Stimulated activated CD4-positive, alpha-beta T cell treated with anti-CD3 and anti-CD28 coated beads, Interleukin-1b, Interleukin-23, amount 100 ng/mL, for 1 hour (primary cell): Measurements from ENCODE around the gene NSD2.
A peak's percentile ranks its signal among the peaks of the same experiment; 100 is the strongest.
"Not testable (repeated sequence)": the region's sequence is repeated elsewhere in the genome, so short reads cannot be mapped to it uniquely, and the experiment has no call there.

Experiments
- DNase-seq, 2 donors: peaks; one replicate each; pipeline ENCODE4 v3.0.0-alpha.2; 2020; ENCODE audit warnings: low read depth in 2 of 2

Gene NSD2

GRCh38 chr4:1842339-1842895 lies 28.8 kb upstream of the NSD2 start:
- DNase-seq = no peak

GRCh38 chr4:1842993-1843448 lies 28.2 kb upstream of the NSD2 start:
- no peak for DNase-seq

GRCh38 chr4:1843852-1844251 lies 27.3 kb upstream of the NSD2 start:
- DNase-seq = no peak

- not testable (repeated sequence) for DNase-seq
These were observed 26.6 kb upstream of the NSD2 start for GRCh38 chr4:1844618-1845017.

GRCh38 chr4:1846580-1846979 lies 24.6 kb upstream of the NSD2 start:
- no peak for DNase-seq

- no peak for DNase-seq
These were observed 20.9 kb upstream of the NSD2 start for GRCh38 chr4:1850276-1850675.

- DNase-seq = no peak
These were observed 20.0 kb upstream of the NSD2 start for GRCh38 chr4:1851160-1851559.

- no peak for DNase-seq
These were observed 19.4 kb upstream of the NSD2 start for GRCh38 chr4:1851575-1852410.

- no peak for DNase-seq
These were observed 18.1 kb upstream of the NSD2 start for GRCh38 chr4:1852904-1853623.

GRCh38 chr4:1854752-1855151 lies 16.4 kb upstream of the NSD2 start:
- DNase-seq = no peak

- DNase-seq = no peak
These were observed 15.7 kb upstream of the NSD2 start for GRCh38 chr4:1855333-1856070.

- DNase-seq = peak; percentile 79 to 80
These were observed 14.9 kb upstream of the NSD2 start, which contains the start of gene LETM1 for GRCh38 chr4:1856071-1856942. LETM1 (minus strand) TSS chr4:1856156; CDS start chr4:1855950, 206 bp downstream.

GRCh38 chr4:1856943-1857699 lies 14.1 kb upstream of the NSD2 start:
- DNase-seq = no peak

- DNase-seq = no peak
These were observed 13.3 kb upstream of the NSD2 start for GRCh38 chr4:1857931-1858330.

- DNase-seq = no peak
These were observed 11.8 kb upstream of the NSD2 start for GRCh38 chr4:1859389-1859753.

- DNase-seq = no peak
These were observed 8.9 kb upstream of the NSD2 start for GRCh38 chr4:1862055-1862911.

GRCh38 chr4:1862961-1863296 lies 8.3 kb upstream of the NSD2 start:
- no peak for DNase-seq

GRCh38 chr4:1863297-1864033 lies 7.7 kb upstream of the NSD2 start:
- DNase-seq = no peak
